Prostate gland (tissue), 2 donors: Measurements from ENCODE around the gene FHIT. TPM values are rescaled to one million over a fixed set of nuclear protein-coding genes. Genes with fewer than 3 reads are reported as not detected.

Source experiments
- DNase-seq: peaks from one replicate; pipeline ENCODE4 v3.0.0-alpha.2; 2019; ENCODE audit warnings: low spot score
- H3K27ac ChIP-seq, 2 donors: fragments of 200-600 bp; sonication (generic); 2 replicates each; pipeline ENCODE4 v1.5.1; 2017 to 2019
- H3K27me3 ChIP-seq: fragments of 200-600 bp; sonication (generic); replicated peaks from 2 replicates; pipeline ENCODE4 v1.5.1; 2019; ENCODE audit not compliant: insufficient read depth
- H3K36me3 ChIP-seq, 2 donors: fragments of 200-600 bp; sonication (generic); 1 replicate in 1 of 2; 2 replicates in 1 of 2; pipeline versions ENCODE4 v1.5.1 to v1.8.1; 2017 to 2019
- H3K4me1 ChIP-seq: fragments of 200-600 bp; sonication (generic); replicated peaks from 2 replicates; pipeline ENCODE4 v1.5.1; 2019
- H3K4me3 ChIP-seq, 2 donors: fragments of 200-600 bp; sonication (generic); 2 replicates each; pipeline ENCODE4 v1.5.1; 2017 to 2019
- H3K9me3 ChIP-seq: fragments of 200-600 bp; sonication (generic); 2 replicates; pipeline ENCODE4 v1.5.1; 2017
- CTCF ChIP-seq, 4 experiments: fragments of 200-600 bp in 2 of 4; fragments of 450-650 bp in 2 of 4; sonication (generic) in 2 of 4; IDR thresholded peaks; 1 replicate in 3 of 4; 2 replicates in 1 of 4; pipeline ENCODE4 v1.5.1; 2016 to 2019; ENCODE audit warnings: antibody characterized with exemption in 4 of 4, mild to moderate bottlenecking in 2 of 4, moderate library complexity in 2 of 4
- POLR2A ChIP-seq: fragments of 450-650 bp; IDR thresholded peaks from one replicate; pipeline ENCODE4 v1.6.1; 2016; ENCODE audit warnings: antibody characterized with exemption, mild to moderate bottlenecking
- POLR2AphosphoS5 ChIP-seq: sonication (generic); formaldehyde crosslinking; IDR thresholded peaks from one replicate; pipeline ENCODE4 v1.6.1; 2017; ENCODE audit warnings: antibody characterized with exemption
- WGBS: methylation state at CpG from one replicate; pipeline ENCODE4 v1.1.5; 2018; 5-methylcytosine and 5-hydroxymethylcytosine counted together
- intact Hi-C: fragments of 100-400 bp; cut with DNase I; formaldehyde crosslinking; loops from one replicate; pipeline ENCODE4 v1.14.2; 2022
- total RNA-seq, 2 donors: library from RNA; depleted of rRNA; stranded (reverse); fragments of >200 nt; gene quantifications; one replicate each; pipeline ENCODE4 v1.1.0, GENCODE V29; 2016

Gene FHIT
- total RNA-seq, 2 donors from 2014 or later: 6.4 to 10.4 TPM

- WGBS: 90% methylated on average over 6 of the region's 6 CpGs
- DNase-seq: no peak
- intact Hi-C loops: no loop called here
- H3K27ac ChIP-seq: no peak overlapping the region
- H3K27me3 ChIP-seq: no peaks in the 10 kb centered on the region
- TF ChIP-seq POLR2AphosphoS5 (no peak), POLR2A (no peak), CTCF (IDR thresholded peaks at IDR 0.05) (no peak)
- H3K4me1 ChIP-seq: no peaks in the 10 kb centered on the region
- H3K36me3 ChIP-seq: no peaks in the 10 kb centered on the region
- H3K4me3 ChIP-seq: no peak overlapping the region
- no peaks in the 10 kb centered on the region for H3K9me3 ChIP-seq
These were observed 25.0 kb downstream of the FHIT start for GRCh38 chr3:61226166-61226686.

- no peak for TF ChIP-seq CTCF (IDR thresholded peaks at IDR 0.05)
- intact Hi-C loops: no loop called here
- no peak overlapping the region for H3K27ac ChIP-seq
- no peak overlapping the region for H3K4me3 ChIP-seq
- no peak for DNase-seq
- WGBS: 93% methylated on average over 2 of the region's 2 CpGs
- no peaks in the 10 kb centered on the region for H3K36me3 ChIP-seq
- no peaks in the 10 kb centered on the region for H3K9me3 ChIP-seq
- H3K4me1 ChIP-seq: no peaks in the 10 kb centered on the region
- no peaks in the 10 kb centered on the region for H3K27me3 ChIP-seq
These were observed 26.4 kb downstream of the FHIT start for GRCh38 chr3:61224823-61225222.

GRCh38 chr3:61223451-61223850 lies 27.8 kb downstream of the FHIT start:
- WGBS: 80% methylated on average over 2 of the region's 2 CpGs
- Histone ChIP-seq H3K4me1 (no peaks in the 10 kb centered on the region), H3K9me3 (no peaks in the 10 kb centered on the region)

GRCh38 chr3:61222467-61222866 lies 28.8 kb downstream of the FHIT start:
- H3K36me3 ChIP-seq: no peaks in the 10 kb centered on the region
- 96% methylated on average over 7 of the region's 7 CpGs for WGBS
- no peak for DNase-seq
- H3K27ac ChIP-seq: no peak overlapping the region
- H3K27me3 ChIP-seq: no peaks in the 10 kb centered on the region
- no peaks in the 10 kb centered on the region for H3K4me1 ChIP-seq
- H3K4me3 ChIP-seq: no peak overlapping the region
- TF ChIP-seq POLR2AphosphoS5 (no peak), POLR2A (no peak), CTCF (IDR thresholded peaks at IDR 0.05) (no peak)
- no peaks in the 10 kb centered on the region for H3K9me3 ChIP-seq
- intact Hi-C loops: no loop called here

More at GRCh38 chr3:61223451-61223850, 27.8 kb downstream of the FHIT start:
- H3K36me3 ChIP-seq: no peaks in the 10 kb centered on the region
- no peaks in the 10 kb centered on the region for H3K27me3 ChIP-seq
- no peak overlapping the region for H3K27ac ChIP-seq
- DNase-seq: no peak
- no peak overlapping the region for H3K4me3 ChIP-seq
- intact Hi-C loops: no loop called here
- no peak for TF ChIP-seq POLR2A
- no peak for TF ChIP-seq CTCF (IDR thresholded peaks at IDR 0.05)
- TF ChIP-seq POLR2AphosphoS5: no peak

GRCh38 chr3:61221759-61222362 lies 29.4 kb downstream of the FHIT start:
- no peak for DNase-seq

More at GRCh38 chr3:61221759-61222362, 29.4 kb downstream of the FHIT start:
- no peaks in the 10 kb centered on the region for H3K36me3 ChIP-seq
- no peaks in the 10 kb centered on the region for H3K27me3 ChIP-seq
- H3K27ac ChIP-seq: no peak overlapping the region
- no peak overlapping the region for H3K4me3 ChIP-seq
- 85% methylated on average over 6 of the region's 6 CpGs for WGBS
- TF ChIP-seq POLR2A (no peak), CTCF (IDR thresholded peaks at IDR 0.05) (no peak), POLR2AphosphoS5 (no peak)
- no peaks in the 10 kb centered on the region for H3K9me3 ChIP-seq
- intact Hi-C loops: no loop called here
- H3K4me1 ChIP-seq: no peaks in the 10 kb centered on the region
